DMS153 treated with DMSO at 0.1 percent for 48 hours (cell line): ENCODE results near the gene TNFRSF25.

ENCODE experiments used
- DNase-seq: peaks from one replicate; lab custom pipeline; 2025; ENCODE audit not compliant: unreplicated experiment; lab: John Stamatoyannopoulos, UW

TNFRSF25 gene

GRCh38 chr1:6419804-6420453 is 46.0 kb downstream of the TNFRSF25 start, which contains the start of gene HES2:
TSS of gene HES2 (minus strand) at chr1:6419919. CDS start at chr1:6419820, 99 bp downstream.
- no peak for DNase-seq

- no peak for DNase-seq
Measured at GRCh38 chr1:6419397-6419803, 46.6 kb downstream of the TNFRSF25 start.

- no peak for DNase-seq
Measured at GRCh38 chr1:6418668-6419396, 47.1 kb downstream of the TNFRSF25 start.

GRCh38 chr1:6417961-6418667 is 47.9 kb downstream of the TNFRSF25 start:
- DNase-seq, result no peak

GRCh38 chr1:6416906-6417305 is 49.1 kb downstream of the TNFRSF25 start:
- DNase-seq, result no peak

- DNase-seq, result no peak
Measured at GRCh38 chr1:6416295-6416656, 49.7 kb downstream of the TNFRSF25 start.

GRCh38 chr1:6414881-6415626 is 50.9 kb downstream of the TNFRSF25 start:
- DNase-seq, result no peak

GRCh38 chr1:6414443-6414844 is 51.5 kb downstream of the TNFRSF25 start:
- no peak for DNase-seq

- peak; percentile 77 for DNase-seq
Measured at GRCh38 chr1:6412896-6413295, 53.1 kb downstream of the TNFRSF25 start.
